Inflammatory macrophage treated with lipopolysaccharide for 4 hours (primary cell): ENCODE measurements around the gene TMEM101.
A peak's percentile ranks its signal among the peaks of the same experiment; 100 is the strongest.
"Not testable (repeated sequence)": the region's sequence is repeated elsewhere in the genome, so short reads cannot be mapped to it uniquely, and the experiment has no call there.

Experiments used
- DNase-seq: peaks from one replicate; pipeline ENCODE4 v3.0.0-alpha.2; 2020

TMEM101 gene

DNA sequence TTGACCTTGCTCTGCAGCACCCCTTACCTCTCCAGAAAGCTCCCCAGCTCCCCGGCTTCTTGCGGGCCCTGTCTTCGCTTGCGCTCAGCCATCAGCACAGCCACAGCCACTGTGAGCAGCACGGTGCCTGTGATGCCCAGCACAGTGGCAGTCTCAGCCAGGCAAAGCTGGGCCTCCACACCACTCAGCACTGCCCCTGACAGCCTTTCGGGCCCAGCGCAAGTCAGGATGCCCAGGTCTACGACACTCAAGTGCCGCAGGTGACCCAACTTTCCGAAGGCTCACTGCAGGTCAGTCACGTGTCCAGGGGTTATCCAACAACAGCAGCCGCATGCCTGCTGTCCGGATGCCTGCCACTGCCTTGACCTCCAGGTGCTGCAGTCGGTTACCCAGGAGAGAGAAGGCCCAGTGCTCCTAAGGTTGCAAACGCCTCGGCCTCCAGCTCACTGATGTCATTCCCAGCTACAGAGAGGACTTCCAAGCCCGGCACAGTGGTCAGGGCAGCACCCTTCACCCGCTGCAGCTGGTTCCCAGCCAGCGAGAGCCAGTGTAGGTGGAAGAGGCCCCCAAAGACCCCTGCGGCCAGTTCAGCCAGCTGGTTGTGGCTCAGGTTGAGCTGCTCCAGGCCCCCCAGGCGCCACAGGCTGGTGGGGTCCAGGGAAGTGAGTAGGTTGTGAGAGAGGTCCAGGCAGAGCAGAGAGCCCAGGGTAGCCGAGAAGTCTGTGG, 8.9 kb upstream of the TMEM101 start:
- DNase-seq, result no peak

DNA sequence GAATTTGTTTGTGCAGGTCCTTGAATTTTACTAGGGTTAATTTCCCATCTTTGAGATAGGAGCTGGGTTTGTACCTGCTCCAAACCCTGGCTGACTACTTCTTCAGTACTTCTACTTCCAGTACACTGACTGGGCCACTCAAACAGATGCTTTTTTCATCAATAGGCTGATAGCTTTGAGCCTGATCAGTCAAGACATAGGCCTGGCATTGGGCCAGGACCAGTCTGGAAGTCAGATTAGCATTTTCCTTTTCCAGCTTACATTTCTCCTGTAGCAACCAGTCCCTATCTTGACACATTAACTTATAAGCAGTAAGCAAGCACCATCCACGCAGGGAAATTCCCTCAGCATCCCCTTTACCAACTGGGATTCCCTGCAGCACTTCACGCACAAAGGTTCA, 7.5 kb upstream of the TMEM101 start:
- peak; percentile 15 for DNase-seq

DNA sequence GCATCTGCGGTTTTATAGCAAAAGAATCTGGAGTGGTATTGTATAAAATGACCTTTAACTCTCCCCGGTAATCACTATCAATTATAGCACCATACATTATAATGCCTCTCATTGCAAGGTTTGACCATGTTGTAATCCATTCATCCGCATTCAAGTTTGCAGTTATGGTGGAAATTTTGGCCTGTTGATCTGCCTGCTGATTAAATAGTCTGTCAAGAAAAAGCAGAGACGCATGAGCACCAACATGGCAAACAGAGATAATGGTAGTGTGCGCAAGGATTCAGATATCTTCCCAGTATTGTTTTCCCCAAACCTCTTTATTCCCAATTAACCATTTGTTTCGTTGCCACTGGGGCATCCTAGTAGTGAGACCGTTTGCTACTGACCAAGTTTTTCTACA, 6.5 kb upstream of the TMEM101 start:
- DNase-seq, result not testable (repeated sequence)

DNA sequence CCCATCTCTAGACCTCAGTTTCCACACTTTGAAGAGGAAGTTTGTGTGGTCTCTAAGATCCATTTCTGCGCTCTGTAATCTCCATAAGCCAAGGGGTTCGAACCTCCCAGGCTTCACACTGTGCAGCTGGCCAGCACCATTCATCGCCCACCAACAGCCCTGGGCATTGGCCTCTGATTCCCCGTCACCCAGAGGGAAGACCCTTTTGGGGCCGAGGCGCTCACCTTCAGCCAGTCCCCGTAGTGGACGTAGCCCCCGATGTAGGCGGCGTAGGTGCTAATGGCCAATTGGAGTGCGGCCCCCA, 678 bp downstream of the TMEM101 start:
- no peak for DNase-seq

DNA sequence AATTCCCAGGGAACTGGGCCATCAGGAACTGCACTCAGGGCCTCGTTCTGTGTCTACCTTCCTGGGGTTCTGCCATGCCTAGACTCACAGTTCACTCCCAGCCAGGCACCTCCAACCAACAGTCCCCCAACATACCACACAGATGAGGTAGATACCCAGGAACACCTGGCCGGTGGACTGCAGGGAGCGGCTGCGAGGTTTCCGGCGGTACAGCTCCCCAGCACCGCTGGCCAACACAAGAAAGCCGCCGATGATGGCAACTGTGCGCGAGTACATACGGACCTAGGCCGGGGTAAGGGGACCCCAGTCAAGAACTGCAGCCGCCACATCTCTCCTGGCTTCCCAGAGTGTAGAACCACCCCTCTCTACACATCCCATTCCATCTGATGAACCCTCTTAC, 1.9 kb downstream of the TMEM101 start:
- DNase-seq, result no peak

DNA sequence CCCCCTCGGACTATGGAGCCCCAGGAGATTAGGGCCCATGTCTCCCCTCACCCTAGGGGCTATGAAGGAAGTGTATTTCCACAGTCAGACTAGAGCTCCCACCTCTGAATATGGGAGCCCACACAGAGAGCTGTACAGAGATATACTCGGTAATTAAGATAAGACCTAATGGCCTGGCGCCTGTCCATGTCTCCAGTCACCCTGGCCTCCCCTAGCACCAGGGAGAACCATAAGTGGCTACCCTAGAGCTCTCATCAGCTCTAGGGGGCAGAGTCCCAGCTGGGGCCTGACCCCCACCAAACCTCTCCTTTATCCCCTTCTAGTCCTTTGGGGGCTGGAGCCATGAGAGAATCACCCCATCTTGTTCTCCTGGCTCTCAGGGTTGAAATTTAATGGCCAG, 2.4 kb downstream of the TMEM101 start:
- no peak for DNase-seq

DNA sequence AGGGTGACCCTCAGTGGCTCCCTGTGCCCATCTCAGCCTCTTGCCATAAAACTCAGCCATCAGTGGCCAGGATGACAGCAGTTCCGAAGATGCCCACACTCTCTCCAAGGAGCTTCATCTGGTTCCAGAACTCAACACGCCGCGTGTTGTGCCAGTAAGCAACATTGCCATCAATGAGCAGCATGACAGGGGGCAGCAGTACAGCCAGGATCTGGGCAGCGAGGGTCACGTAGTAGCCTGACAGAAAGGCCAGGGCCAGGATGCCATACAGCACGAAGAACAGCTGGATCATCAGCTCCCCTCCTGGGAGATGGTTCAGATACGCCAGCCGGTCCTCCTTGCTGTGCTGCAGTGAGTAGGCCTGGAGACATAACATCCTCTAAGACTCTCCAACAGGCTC, 2.9 kb downstream of the TMEM101 start:
- no peak for DNase-seq

DNA sequence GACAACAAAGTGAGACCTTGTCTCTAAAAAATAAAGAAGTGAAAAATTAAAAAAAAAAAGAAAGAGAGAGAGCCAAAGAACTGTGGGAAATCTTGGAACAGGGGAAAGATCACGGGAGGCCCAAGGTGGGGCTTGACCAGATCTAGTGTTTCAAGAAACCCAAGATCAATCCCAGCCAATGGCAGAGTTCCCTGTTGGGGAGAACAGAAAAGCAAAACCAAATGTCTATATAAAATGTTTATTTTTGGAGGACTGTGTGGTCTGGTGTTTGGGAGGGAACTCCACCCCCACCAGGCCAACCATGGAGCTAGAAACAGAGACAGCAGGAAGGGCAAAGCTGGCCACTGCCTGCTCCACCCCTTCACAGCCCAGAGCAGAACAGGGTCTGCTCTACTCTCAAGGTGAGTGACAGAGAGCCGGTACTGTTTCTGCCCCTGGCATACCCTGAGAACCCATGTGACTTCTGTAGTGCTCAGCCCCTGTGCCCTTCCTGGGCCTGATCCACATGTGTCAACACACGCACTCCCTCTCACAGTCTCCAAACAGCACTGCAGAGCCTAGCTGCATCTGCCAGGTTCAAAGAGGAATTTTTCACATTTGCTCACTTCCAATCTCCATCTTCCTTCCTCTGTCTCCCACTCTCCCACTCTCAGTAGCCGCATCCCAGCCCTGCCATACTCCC, 3.7 kb downstream of the TMEM101 start:
- DNase-seq, result no peak

DNA sequence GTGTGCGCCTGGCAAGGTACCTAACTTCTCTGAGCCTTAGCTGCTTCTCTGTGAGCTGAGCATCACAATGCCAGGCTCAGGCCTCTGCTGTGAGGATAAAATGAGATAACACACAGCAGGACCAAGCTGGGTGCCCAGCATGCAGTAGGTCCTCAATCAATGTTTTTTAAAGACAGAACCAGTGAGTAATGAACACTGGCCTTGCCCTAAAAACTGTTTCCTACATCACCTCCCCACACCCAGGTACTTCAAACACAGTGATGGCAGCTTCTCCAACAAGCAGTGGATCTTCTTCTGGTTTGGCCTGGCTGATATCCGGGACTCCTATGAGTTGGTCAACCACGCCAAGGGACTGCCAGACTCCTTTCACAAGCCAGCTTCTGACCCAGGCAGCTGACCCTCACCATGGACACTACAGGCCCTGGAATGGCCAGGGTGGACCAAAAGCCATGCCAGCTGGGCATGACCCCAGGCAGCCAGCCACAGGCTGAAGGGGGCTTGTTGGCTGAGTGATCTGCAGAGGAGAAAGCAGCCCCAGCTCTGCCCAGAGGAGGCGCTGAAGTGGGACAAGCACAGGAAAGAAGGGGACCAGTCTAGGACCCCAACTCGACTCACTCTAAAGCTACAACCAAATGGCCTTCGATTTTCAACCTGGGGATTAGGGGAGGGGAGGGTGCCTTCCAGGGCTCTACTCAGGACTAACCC, 6.4 kb downstream of the TMEM101 start:
- no peak for DNase-seq

DNA sequence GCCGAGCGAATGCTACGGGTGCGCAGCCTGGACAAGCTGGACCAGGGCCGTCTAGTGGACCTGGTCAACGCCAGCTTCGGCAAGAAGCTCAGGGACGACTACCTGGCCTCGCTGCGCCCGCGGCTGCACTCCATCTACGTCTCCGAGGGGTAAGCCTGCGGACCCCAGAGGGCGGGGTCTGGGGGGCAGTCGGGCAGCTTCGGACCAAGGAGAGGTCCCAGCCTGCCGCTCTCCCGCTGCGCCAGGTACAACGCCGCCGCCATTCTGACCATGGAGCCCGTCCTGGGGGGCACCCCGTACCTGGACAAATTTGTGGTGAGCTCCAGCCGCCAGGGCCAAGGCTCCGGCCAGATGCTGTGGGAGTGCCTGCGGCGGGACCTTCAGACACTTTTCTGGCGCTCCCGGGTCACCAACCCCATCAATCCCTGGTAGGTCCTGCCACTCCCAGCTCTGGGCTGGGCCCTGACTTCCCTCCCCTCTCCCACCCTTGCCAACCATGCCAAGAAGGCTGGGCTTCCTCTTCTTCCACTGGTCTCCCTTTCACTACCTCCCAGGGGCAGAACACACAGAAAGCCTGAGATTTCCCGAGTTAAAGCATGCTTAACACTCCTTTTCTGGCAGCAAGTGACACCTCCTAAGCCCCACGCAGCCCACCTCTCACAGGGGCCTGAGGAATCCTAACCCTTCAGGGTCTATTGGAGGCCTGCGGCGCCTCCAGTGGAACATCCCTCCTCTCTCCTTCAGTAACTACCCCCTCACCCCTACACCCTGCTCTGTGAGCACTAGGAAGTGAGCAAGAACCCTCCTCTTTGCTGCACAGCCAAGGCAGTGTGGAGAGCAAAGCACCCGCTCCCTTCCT, 7.2 kb downstream of the TMEM101 start:
- DNase-seq, result peak; percentile 41

DNA sequence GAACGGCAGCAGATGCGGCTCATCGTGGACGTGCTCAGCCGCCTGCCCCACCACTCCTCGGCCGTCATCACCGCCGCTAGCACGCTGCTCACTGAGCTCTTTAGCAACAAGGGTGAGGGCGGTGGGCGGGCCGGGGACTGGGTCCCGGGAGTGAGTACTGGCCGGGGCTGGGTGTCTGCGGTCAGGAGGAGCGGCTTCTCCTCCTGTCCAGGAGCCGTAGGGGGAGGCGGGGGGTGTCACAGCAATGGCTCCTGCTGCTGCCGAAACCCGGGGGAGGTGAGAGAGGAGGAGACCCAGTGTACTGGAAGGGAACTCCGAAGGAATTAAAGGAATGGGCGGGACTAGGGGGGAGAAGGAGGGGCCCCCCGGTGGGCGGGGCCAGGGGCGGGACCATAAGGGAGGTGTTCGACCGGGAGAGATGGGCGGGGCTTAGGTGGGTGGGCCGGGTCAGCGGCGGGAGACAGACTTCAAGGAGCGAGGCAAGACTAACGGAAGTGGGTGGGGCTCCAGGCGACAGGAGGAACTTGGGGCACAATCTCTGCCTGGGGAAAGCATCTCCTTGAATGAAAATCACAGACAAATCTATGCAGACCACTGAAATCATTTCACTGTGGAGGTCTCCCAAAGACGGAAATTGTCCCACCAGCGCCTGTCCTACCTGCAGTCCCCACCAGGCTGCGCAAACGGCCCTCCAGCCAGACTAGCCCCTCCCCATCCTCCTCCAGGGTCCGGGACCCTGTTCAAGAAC, 8.0 kb downstream of the TMEM101 start:
- DNase-seq, result peak; percentile 99

DNA sequence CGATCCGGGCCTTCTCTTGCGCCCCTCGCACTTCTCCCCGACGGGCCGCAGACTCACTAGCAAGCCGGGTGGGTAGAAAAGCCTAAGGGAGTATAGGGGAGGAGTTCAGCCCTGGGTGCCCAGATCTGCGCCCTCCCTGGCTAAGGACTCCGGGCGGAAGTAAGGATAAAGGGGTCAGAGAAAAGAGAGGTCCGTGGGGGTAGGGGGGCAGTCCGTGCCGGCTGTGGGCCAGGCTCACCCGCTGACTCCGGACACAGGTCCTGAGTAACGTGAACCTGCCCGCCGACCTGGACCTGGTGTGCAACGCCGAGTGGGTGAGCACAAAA, 8.5 kb downstream of the TMEM101 start:
- no peak for DNase-seq

DNA sequence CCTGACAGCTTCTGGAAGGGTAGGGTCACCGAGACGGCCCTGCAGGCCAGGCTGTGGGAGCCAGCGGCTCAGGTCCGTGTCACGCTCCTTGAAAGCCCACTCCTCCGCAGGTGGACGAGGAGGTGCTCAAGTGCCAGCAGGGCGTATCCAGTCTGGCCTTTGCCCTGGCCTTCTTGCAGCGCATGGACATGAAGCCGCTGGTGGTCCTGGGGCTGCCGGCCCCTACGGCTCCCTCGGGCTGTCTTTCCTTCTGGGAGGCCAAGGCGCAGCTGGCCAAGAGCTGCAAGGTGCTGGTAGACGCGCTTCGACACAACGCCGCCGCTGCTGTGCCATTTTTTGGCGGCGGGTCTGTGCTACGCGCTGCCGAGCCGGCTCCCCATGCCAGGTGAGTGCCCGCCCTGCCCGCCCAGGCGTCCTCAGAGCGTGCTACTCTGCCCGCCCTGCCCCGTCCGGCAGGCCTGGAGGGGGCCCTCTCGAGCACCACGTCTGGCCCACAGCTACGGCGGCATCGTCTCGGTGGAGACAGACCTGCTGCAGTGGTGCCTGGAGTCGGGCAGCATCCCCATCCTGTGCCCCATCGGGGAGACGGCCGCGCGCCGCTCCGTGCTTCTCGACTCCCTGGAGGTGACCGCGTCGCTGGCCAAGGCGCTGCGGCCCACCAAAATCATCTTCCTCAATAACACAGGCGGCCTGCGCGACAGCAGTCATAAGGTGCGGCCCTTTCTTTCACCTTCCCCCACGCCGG, 9.1 kb downstream of the TMEM101 start:
- DNase-seq, result peak; percentile 13

DNA sequence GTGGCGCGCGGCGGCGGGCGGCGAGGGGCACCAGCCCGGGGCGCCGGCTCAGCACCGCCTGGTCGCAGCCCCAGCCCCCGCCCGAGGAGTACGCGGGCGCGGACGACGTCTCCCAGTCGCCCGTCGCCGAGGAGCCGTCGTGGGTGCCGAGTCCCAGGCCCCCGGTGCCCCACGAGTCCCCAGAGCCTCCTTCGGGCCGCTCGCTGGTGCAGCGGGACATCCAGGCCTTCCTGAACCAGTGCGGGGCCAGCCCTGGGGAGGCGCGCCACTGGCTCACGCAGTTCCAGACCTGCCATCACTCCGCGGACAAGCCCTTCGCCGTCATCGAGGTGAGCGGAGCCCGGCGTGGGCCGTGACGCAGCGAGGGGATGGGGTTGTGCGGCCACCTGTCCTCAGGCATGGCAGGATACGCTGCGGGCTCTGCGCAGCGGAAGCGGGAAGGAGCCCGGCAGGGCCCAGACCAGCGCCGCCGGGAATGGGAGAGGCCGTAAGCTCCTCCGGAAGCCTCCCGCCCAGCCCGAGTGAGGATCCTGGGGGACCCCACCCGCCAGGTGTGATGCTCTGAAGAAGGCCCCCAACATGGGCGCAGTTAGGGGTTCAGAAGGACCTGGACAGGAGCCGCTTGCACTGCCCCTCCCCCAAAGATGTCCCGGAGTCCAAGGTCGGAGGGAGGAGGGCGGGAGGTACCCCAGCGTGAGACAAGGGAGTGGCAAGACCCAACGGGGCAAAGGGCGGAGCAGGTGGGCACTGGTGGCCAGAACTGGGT, 9.8 kb downstream of the TMEM101 start:
- no peak for DNase-seq

DNA sequence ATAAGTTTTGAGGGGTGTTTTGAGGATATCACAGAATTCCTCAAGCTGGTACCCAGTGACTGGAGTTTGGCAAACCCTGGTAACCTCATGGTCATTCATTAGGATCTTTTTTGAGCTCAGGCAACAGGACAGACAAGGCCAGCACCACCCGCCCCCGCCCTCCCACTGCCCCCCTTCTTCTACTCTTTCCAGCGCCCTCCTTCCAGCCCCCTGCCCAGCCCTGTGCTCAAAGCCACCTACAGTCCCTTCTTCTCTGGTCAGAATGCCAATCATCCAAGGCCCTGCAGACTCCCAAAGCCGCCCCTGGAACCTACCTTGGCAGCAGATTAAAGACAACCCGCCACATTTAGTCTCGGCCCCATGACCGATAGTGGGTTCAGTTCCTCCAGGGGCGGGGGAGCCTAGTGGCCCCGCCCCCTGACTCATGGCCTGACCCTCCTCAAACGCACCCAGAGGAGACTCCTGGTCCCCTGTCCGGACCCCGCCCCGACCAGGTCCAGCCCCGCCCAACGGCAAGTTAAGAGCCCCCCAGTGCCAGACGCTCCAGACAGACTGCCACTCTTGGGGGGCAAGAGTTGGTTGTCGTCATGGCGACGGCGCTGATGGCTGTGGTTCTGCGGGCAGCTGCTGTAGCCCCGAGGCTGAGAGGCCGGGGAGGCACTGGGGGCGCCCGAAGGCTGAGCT, 10.5 kb downstream of the TMEM101 start, which contains the start of gene NAGS:
Gene NAGS (plus strand): TSS at position 546 of the 684 bp plus-strand sequence. CDS start 42 bp downstream, at position 588.
- DNase-seq, result no peak

DNA sequence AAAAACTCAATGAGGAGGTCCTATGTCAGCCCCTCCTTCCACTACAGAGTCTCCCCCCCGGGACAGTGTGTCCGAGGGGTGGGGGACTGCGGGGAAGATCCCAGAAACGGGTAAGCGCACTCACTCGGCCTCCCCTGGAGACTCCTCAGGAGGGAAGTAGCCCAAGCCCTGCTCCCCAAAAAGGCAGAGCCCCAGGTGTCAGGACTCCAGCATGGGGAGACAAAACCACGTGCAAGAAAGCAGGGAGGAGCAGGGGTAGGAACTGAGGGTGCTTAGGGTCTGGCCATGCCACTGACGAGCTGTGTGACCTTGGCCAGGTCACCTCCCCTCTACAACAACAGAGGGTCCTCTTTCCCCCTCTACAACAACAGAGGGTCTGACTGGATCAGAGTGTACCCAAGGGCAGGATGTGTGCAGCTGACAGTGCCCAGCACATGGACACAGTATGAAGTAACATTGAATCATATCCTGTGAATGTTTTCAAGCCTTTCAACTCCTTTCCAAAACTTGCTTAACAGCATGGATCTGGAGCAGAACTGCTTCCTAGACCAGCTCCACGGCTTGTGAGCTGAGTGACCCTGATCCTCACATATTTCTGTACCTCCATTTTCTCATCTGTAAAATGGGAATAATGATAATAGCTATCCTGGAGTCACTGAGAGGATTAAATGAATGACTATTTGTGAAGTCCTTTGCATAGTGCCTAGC, 12.5 kb downstream of the TMEM101 start:
- peak; percentile 24 for DNase-seq

DNA sequence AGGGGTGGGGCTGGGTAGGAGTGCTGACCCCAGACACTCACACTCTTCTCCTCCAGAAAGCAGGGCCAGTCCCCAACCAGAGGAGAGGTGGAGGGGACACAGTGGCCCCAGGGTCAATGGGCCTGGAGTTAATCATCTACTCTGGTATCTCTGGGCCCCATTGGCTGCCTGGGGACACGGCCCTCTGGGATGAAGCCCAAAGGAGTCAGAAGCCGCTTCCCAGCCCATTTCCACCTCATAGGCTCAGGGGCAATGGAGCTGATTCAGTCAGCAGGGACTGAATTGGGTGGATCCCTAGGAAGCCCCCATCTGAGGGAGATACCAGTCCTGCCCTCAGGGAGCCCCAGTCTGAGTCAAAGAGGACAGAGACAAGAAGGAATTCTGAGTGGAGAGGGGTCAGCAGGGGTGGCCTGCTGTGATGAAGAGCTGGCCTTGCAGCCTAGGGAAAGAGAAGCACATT, 13.3 kb downstream of the TMEM101 start:
- no peak for DNase-seq

DNA sequence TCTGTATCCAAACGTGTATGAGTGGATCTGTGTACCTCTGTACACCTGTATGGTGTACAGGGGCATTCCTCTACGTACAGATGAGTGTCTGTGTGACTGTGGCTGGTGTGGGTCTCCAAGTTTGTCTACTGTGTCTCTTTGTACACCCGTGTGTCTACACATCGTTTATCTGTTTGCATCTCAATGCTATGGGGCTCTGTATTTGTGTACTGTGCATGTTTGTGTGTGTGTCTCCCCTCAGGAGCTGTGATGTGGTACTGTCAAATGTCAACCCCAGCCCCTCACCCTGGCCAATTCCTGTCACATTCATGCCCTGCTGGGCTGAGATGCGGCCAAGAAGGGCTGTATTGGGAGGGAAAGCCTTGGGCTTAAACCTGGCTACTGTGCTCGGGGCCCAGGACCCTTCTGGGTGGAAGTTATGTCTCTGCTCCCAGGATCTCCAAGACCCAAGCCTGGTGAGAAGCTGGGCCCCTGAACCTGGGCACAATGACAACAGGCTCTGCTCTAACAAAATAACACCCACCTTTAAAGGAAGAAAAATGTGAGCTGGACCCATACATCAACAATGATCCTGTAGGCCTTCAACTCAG, 13.8 kb downstream of the TMEM101 start:
- no peak for DNase-seq
